Endothelial cell of umbilical vein (primary cell): ENCODE results near the gene NRSN1. TPM values are rescaled to one million over a fixed set of nuclear protein-coding genes. Genes with fewer than 3 reads are reported as not detected.

Experiments used
- BruUV-seq: library from RNA; stranded (reverse); fragments of 400-500 nt; replicated peaks from 2 replicates; lab custom pipeline; 2021; lab: Mats Ljungman, UMichigan
- CTCF ChIA-PET: fragments of 300-600, 350-600 bp; sonication (Branson Sonifier 250); formaldehyde crosslinking; loops from one replicate; lab custom pipeline; 2021; ENCODE audit warnings: antibody characterized with exemption, inconsistent platforms; lab: Charles Lee
- POLR2A ChIA-PET: fragments of 300-600, 350-600 bp; sonication (Branson Sonifier 250); formaldehyde crosslinking; loops from one replicate; lab custom pipeline; 2021; ENCODE audit warnings: antibody characterized with exemption, inconsistent platforms; lab: Charles Lee
- DNase-seq: peaks from one replicate; pipeline ENCODE4 v3.0.0-alpha.2; 2011; ENCODE audit warnings: low read depth, low spot score
- FAIRE-seq: peaks from 2 replicates; lab custom pipeline; 2011; peaks lifted over from hg19 to GRCh38; lab: Jason Lieb, UNC
- H2AFZ ChIP-seq: 2 replicates; pipeline ENCODE4 v1.6.0; 2012; ENCODE audit warnings: low read depth, low read length, control low read depth, inconsistent platforms
- H3K27ac ChIP-seq: 2 replicates; pipeline ENCODE4 v1.5.1; 2011; ENCODE audit warnings: low read depth, mild to moderate bottlenecking, control low read depth, low read length, moderate library complexity; ENCODE audit not compliant: insufficient read depth
- H3K27me3 ChIP-seq, 2 experiments: 2 replicates each; pipeline versions ENCODE4 v1.6.0 to v1.6.1; 2011; ENCODE audit warnings: low read length in 2 of 2, mixed read lengths in 1 of 2; ENCODE audit not compliant: control insufficient read depth in 2 of 2, insufficient read depth in 2 of 2
- H3K36me3 ChIP-seq, 2 experiments: 2 replicates in 1 of 2; 3 replicates in 1 of 2; pipeline ENCODE4 v1.5.1; 2011; ENCODE audit warnings: low read length in 2 of 2, mild to moderate bottlenecking in 1 of 2, moderate library complexity in 1 of 2; ENCODE audit not compliant: control insufficient read depth in 2 of 2, insufficient read depth in 2 of 2; ENCODE audit errors: extremely low read depth in 1 of 2
- H3K4me1 ChIP-seq: 3 replicates; pipeline ENCODE4 v1.5.1; 2011; ENCODE audit warnings: mild to moderate bottlenecking, low read length; ENCODE audit not compliant: control insufficient read depth, insufficient read depth; ENCODE audit errors: extremely low read depth
- H3K4me2 ChIP-seq: 2 replicates; pipeline ENCODE4 v1.6.1; 2011; ENCODE audit warnings: low read length, control low read depth, mixed read lengths; ENCODE audit not compliant: insufficient read depth
- H3K4me3 ChIP-seq, 3 experiments: fragments of 200-600 bp in 1 of 3; sonication (generic), shearing (Covaris generic) in 1 of 3; replicated peaks in 1 of 3; 2 replicates each; pipeline ENCODE4 v1.5.1; 2011 to 2016; ENCODE audit warnings: control low read depth in 3 of 3, low read length in 3 of 3, mild to moderate bottlenecking in 2 of 3, inconsistent platforms in 1 of 3, low read depth in 1 of 3, moderate library complexity in 1 of 3; ENCODE audit not compliant: insufficient read depth in 1 of 3
- H3K79me2 ChIP-seq: 2 replicates; pipeline ENCODE4 v1.6.0; 2012; ENCODE audit warnings: low read length, inconsistent platforms; ENCODE audit not compliant: control insufficient read depth, insufficient read depth
- H3K9ac ChIP-seq: replicated peaks from 2 replicates; pipeline ENCODE3; 2011; ENCODE audit warnings: low read length, control low read depth; ENCODE audit not compliant: insufficient read depth; ENCODE audit errors: extremely low read depth
- H3K9me1 ChIP-seq: replicated peaks from 3 replicates; pipeline ENCODE4 v1.6.0; 2011; ENCODE audit warnings: mild to moderate bottlenecking, low read length; ENCODE audit not compliant: control insufficient read depth, insufficient read depth; ENCODE audit errors: extremely low read depth
- H3K9me3 ChIP-seq: replicated peaks from 2 replicates; pipeline ENCODE4 v1.5.1; 2012; ENCODE audit warnings: low read length, inconsistent platforms; ENCODE audit not compliant: control insufficient read depth, insufficient read depth
- H4K20me1 ChIP-seq: replicated peaks from 2 replicates; pipeline ENCODE3; 2011; ENCODE audit warnings: mild to moderate bottlenecking, low read length; ENCODE audit not compliant: control insufficient read depth, insufficient read depth; ENCODE audit errors: extremely low read depth
- EZH2 ChIP-seq: IDR thresholded peaks from 2 replicates; pipeline ENCODE4 v1.6.1; 2012; ENCODE audit warnings: borderline replicate concordance, low read depth, mild to moderate bottlenecking, moderate library complexity, low read length, inconsistent platforms; ENCODE audit not compliant: severe bottlenecking
- JUN ChIP-seq: IDR thresholded peaks from 2 replicates; pipeline ENCODE4 v1.6.1; 2011; ENCODE audit warnings: borderline replicate concordance, low read depth; ENCODE audit not compliant: insufficient read length, insufficient read depth
- MYC ChIP-seq: IDR thresholded peaks from one replicate; pipeline ENCODE4 v1.6.1; 2011; ENCODE audit warnings: mild to moderate bottlenecking, low read depth, low read length
- POLR2AphosphoS5 ChIP-seq: IDR thresholded peaks from 2 replicates; pipeline ENCODE4 v1.6.1; 2012; ENCODE audit warnings: low read depth, mild to moderate bottlenecking, control low read depth, low read length, moderate library complexity; ENCODE audit not compliant: insufficient read depth
- dilution Hi-C: fragments of 300-500 bp; cut with MboI; formaldehyde crosslinking; loops from one replicate; pipeline ENCODE4 v1.15.0; 2019; ENCODE audit warnings: low sequenced_read_pairs; ENCODE audit not compliant: extremely low pct_ligation_motif_present
- intact Hi-C: fragments of 100-400 bp; cut with micrococcal nuclease; formaldehyde crosslinking; loops from one replicate; pipeline ENCODE4 v1.10.0; 2022
- polyA plus RNA-seq, 4 experiments: library from polyadenylated mRNA; depleted of rRNA in 3 of 4; stranded (reverse) in 3 of 4; unstranded in 1 of 4; fragments of >200 nt; gene quantifications; 2 replicates each; pipeline versions ENCODE4 v1.2.1 to v1.2.3, GENCODE V29; 2011 to 2012; ENCODE audit warnings: missing spikeins in 1 of 4
- total RNA-seq: library from RNA; stranded (reverse); gene quantifications from 2 replicates; pipeline ENCODE4 v1.2.3, GENCODE V29; 2021
- TF ChIP-seq, protein P1 (sequence below), 2 donors: IDR thresholded peaks; 1 replicate in 1 of 2; 2 replicates in 1 of 2; pipeline ENCODE4 v1.5.1; 2011; ENCODE audit warnings: low read length in 2 of 2, mild to moderate bottlenecking in 2 of 2, moderate library complexity in 2 of 2, control low read depth in 1 of 2, inconsistent platforms in 1 of 2, low read depth in 1 of 2; ENCODE audit not compliant: insufficient read depth in 1 of 2; ENCODE audit errors: extremely low read depth in 1 of 2

The NRSN1 gene
- total and polyA plus RNA-seq, 2 donors (not counting 3 experiments of a cell fraction or from before 2014, with no cell fraction given) = not detected

DNA sequence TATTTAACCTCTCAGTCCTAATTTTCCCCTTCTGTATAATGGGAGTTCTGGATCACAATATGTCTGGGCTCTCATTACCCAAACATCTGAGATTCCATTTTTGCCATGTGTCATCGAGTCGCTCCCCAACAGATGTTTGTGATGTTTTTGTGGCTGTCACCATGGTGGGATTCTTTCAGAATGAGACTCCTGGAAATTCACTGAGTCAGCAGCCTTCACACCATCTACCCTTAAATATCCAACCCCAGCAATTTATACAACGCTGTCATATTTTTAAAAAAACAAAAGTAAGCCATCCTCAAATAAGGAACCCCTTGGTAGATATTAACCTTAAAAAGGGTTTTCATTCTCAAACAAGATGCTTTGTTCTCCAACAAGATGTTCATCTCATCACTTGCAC is 20.9 kb downstream of the NRSN1 start:
- dilution Hi-C loops (no loop called here), intact Hi-C loops (no loop called here)
- no peak for DNase-seq
- no TSS peak for BruUV-seq
- H3K27me3 ChIP-seq = no peaks in the 10 kb centered on the region
- no peak for FAIRE-seq
- ChIA-PET CTCF (no interaction called here), POLR2A (no interaction called here)
- H3K9ac ChIP-seq = no peak overlapping the region
- H3K27ac ChIP-seq = no peak overlapping the region
- peaks cover 3% of the 10 kb centered on the region for H3K9me3 ChIP-seq
- no peaks in the 10 kb centered on the region for H3K36me3 ChIP-seq
- no peaks in the 10 kb centered on the region for H4K20me1 ChIP-seq
- no peak overlapping the region for H2AFZ ChIP-seq
- no peaks in the 10 kb centered on the region for H3K4me1 ChIP-seq
- no peak overlapping the region for H3K4me2 ChIP-seq
- no peaks in the 10 kb centered on the region for H3K9me1 ChIP-seq
- TF ChIP-seq, protein P1, sequence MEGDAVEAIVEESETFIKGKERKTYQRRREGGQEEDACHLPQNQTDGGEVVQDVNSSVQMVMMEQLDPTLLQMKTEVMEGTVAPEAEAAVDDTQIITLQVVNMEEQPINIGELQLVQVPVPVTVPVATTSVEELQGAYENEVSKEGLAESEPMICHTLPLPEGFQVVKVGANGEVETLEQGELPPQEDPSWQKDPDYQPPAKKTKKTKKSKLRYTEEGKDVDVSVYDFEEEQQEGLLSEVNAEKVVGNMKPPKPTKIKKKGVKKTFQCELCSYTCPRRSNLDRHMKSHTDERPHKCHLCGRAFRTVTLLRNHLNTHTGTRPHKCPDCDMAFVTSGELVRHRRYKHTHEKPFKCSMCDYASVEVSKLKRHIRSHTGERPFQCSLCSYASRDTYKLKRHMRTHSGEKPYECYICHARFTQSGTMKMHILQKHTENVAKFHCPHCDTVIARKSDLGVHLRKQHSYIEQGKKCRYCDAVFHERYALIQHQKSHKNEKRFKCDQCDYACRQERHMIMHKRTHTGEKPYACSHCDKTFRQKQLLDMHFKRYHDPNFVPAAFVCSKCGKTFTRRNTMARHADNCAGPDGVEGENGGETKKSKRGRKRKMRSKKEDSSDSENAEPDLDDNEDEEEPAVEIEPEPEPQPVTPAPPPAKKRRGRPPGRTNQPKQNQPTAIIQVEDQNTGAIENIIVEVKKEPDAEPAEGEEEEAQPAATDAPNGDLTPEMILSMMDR (IDR thresholded peaks at IDR 0.05; ENCODE audit: extremely low read depth in 1 of 2, insufficient read depth in 1 of 2, low read depth in 1 of 2, low read length in 2 of 2) = no peak
- TF ChIP-seq JUN = no peak
- no peak for TF ChIP-seq POLR2AphosphoS5
- no peak for TF ChIP-seq MYC
- no peak overlapping the region for H3K4me3 ChIP-seq
- H3K79me2 ChIP-seq = no peaks in the 10 kb centered on the region

DNA sequence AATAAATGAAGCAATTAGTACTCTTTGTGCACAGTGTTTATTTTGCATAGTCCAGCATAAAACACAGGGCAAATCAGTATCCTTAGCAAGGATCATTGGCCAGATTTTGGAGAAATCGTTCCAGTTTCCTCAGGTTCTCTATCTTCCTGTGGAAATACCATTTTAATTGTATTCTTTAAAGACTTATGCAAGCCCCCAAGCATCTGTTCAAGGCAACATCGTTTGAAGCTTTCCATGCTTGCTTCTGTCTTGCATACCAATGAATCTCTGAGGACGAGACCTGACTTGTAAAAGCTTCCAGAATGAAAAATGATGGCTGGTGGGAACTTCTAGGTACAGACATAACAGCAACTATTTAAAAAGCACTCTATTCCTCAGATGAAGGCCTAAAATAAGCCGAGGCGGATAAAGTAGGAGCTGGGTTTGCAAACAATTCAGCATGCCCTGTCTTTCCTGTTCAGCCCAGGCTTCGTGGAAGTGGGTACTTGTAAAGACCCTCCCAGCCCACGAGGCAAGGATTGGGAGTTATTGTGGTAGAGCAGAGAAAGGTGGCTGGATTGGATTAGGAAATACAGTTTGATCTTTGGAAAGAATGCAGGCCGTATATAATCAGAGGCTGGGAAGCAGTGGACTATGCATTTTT is 21.6 kb downstream of the NRSN1 start:
- CTCF ChIA-PET = no interaction called here
- H4K20me1 ChIP-seq = no peaks in the 10 kb centered on the region
- H3K9me3 ChIP-seq = peaks cover 5% of the 10 kb centered on the region
- H3K79me2 ChIP-seq = no peaks in the 10 kb centered on the region
- dilution Hi-C loops (no loop called here), intact Hi-C loops (no loop called here)
- no peak for TF ChIP-seq EZH2
- H3K4me1 ChIP-seq = no peaks in the 10 kb centered on the region
- H3K4me2 ChIP-seq = no peak overlapping the region
- no peak for DNase-seq
- H3K27ac ChIP-seq = no peak overlapping the region
- no peak for FAIRE-seq
- POLR2A ChIA-PET = no interaction called here
- no peaks in the 10 kb centered on the region for H3K27me3 ChIP-seq
- H3K9ac ChIP-seq = no peak overlapping the region
- H2AFZ ChIP-seq = no peak overlapping the region
- H3K9me1 ChIP-seq = no peaks in the 10 kb centered on the region
- H3K36me3 ChIP-seq = no peaks in the 10 kb centered on the region
- BruUV-seq = no TSS peak
- no peak overlapping the region for H3K4me3 ChIP-seq
